Measurements from ENCODE around the gene ECM1. TPM values are rescaled to one million over a fixed set of nuclear protein-coding genes. Genes with fewer than 3 reads are reported as not detected.
A peak's percentile ranks its signal among the peaks of the same experiment; 100 is the strongest.

ECM1 gene
- total RNA-seq, 1 donor from 2014 or later = 31.5 TPM

DNA sequence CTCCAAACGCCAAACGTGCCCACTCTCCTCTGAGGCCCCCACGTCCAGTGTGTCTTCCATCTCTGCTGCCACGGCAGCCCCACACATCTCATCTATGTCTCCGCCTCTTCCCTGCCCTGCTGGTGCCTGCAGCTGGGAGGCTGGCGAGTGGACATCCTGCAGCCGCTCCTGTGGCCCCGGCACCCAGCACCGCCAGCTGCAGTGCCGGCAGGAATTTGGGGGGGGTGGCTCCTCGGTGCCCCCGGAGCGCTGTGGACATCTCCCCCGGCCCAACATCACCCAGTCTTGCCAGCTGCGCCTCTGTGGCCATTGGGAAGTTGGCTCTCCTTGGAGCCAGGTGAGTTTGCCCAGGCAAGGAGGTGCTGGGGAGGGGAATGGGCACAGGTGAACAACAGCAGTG is 49.9 kb downstream of the ECM1 start:
- Mint-ChIP-seq H3K4me1 (ENCODE audit: unreplicated experiment) (peaks cover 25% of the 10 kb centered on the region), H3K9me3 (no peaks in the 10 kb centered on the region), H3K27me3 (no peaks in the 10 kb centered on the region), H3K4me3 (no peak overlapping the region), H3K27ac (no peak overlapping the region), H3K36me3 (no peaks in the 10 kb centered on the region)
- no peak for DNase-seq (ENCODE audit: extremely low spot score, unreplicated experiment)
- TF ChIP-seq, protein P1, sequence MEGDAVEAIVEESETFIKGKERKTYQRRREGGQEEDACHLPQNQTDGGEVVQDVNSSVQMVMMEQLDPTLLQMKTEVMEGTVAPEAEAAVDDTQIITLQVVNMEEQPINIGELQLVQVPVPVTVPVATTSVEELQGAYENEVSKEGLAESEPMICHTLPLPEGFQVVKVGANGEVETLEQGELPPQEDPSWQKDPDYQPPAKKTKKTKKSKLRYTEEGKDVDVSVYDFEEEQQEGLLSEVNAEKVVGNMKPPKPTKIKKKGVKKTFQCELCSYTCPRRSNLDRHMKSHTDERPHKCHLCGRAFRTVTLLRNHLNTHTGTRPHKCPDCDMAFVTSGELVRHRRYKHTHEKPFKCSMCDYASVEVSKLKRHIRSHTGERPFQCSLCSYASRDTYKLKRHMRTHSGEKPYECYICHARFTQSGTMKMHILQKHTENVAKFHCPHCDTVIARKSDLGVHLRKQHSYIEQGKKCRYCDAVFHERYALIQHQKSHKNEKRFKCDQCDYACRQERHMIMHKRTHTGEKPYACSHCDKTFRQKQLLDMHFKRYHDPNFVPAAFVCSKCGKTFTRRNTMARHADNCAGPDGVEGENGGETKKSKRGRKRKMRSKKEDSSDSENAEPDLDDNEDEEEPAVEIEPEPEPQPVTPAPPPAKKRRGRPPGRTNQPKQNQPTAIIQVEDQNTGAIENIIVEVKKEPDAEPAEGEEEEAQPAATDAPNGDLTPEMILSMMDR (conservative IDR thresholded peaks at IDR 0.05) = no peak

GRCh38 chr1:150558303-150558704 is 50.4 kb downstream of the ECM1 start:
- Mint-ChIP-seq H3K27ac (no peak overlapping the region), H3K27me3 (no peaks in the 10 kb centered on the region), H3K9me3 (no peaks in the 10 kb centered on the region), H3K36me3 (no peaks in the 10 kb centered on the region), H3K4me3 (no peak overlapping the region), H3K4me1 (ENCODE audit: unreplicated experiment) (peaks cover 30% of the 10 kb centered on the region)
- TF ChIP-seq, protein P1 (conservative IDR thresholded peaks at IDR 0.05) = no peak
- DNase-seq (ENCODE audit: extremely low spot score, unreplicated experiment) = no peak

- Mint-ChIP-seq H3K27me3 (no peaks in the 10 kb centered on the region), H3K27ac (no peak overlapping the region), H3K4me3 (no peak overlapping the region), H3K36me3 (no peaks in the 10 kb centered on the region), H3K4me1 (ENCODE audit: unreplicated experiment) (peaks cover 37% of the 10 kb centered on the region), H3K9me3 (no peaks in the 10 kb centered on the region)
- TF ChIP-seq, protein P1 (conservative IDR thresholded peaks at IDR 0.05) = no peak
- DNase-seq (ENCODE audit: extremely low spot score, unreplicated experiment) = no peak
These were observed 51.1 kb downstream of the ECM1 start for GRCh38 chr1:150558761-150559655.

- peaks cover 39% of the 10 kb centered on the region for H3K4me1 Mint-ChIP-seq (ENCODE audit: unreplicated experiment)
- peak overlapping the region; percentile 100 for H3K27ac Mint-ChIP-seq
- no peak overlapping the region for H3K4me3 Mint-ChIP-seq
- DNase-seq (ENCODE audit: extremely low spot score, unreplicated experiment) = no peak
- H3K36me3 Mint-ChIP-seq = no peaks in the 10 kb centered on the region
- TF ChIP-seq, protein P1 (conservative IDR thresholded peaks at IDR 0.05) = no peak
- no peaks in the 10 kb centered on the region for H3K9me3 Mint-ChIP-seq
- H3K27me3 Mint-ChIP-seq = no peaks in the 10 kb centered on the region
These were observed 51.7 kb downstream of the ECM1 start for GRCh38 chr1:150559656-150560010.

GRCh38 chr1:150560011-150560438 is 52.1 kb downstream of the ECM1 start:
- Mint-ChIP-seq H3K4me1 (ENCODE audit: unreplicated experiment) (peaks cover 43% of the 10 kb centered on the region), H3K36me3 (no peaks in the 10 kb centered on the region), H3K9me3 (no peaks in the 10 kb centered on the region), H3K27me3 (no peaks in the 10 kb centered on the region), H3K27ac (peak overlapping the region; percentile 100), H3K4me3 (peak overlapping the region; percentile 96)
- TF ChIP-seq, protein P1 (conservative IDR thresholded peaks at IDR 0.05) = peak; percentile 89
- DNase-seq (ENCODE audit: extremely low spot score, unreplicated experiment) = no peak

Data from type B pancreatic cell (in vitro differentiated cells).